Occipital lobe (tissue), 2 donors: ENCODE results near the gene BSX. TPM values are rescaled to one million over a fixed set of nuclear protein-coding genes. Genes with fewer than 3 reads are reported as not detected.

ENCODE experiments used
- DNase-seq: peaks from one replicate; lab custom pipeline; 2025; lab: John Stamatoyannopoulos, UW
- total RNA-seq: library from RNA; depleted of rRNA; stranded (reverse); fragments of >200 nt; gene quantifications from one replicate; pipeline ENCODE4 v1.2.3, GENCODE V29; 2014

Gene BSX
- total RNA-seq, 1 donor from 2014 or later, result not detected

DNA sequence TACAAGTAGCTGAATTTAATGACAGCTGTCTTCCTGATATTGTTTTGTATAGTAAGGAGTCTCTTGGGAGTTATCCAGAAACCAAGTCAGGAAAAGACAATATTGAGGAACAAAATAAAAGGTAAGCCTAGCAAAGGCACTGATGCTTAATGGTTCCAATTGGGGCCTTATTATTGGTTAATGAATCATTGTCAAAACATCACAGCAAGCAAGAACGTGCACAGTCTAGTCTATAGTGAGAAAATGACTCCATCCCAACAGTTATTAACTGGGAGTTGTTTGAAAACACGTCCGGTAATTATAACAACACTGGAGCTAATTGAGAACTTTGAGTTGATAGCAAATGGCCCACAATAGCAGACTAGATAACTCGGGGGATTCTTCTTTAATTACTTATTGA lies 17.7 kb downstream of the BSX start:
- DNase-seq, result no peak

DNA sequence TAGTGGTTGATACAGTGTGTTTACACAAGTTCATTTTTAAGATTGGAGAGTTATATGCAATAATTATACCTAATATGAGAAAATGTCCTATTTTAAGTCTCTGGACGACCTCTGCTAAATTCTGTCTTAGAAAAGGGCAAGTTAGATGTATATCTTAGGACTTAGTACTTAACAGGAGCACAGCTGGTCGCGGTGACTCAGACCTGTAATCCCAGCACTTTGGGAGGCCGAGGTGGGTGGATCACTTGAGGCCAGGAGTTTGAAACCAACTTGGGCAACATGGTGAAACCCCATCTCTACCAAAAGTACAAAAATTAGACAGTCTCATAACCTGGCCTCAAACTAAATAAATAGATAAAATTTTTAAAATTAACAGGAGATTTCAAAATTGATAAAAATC lies 27.2 kb downstream of the BSX start:
- DNase-seq, result no peak

DNA sequence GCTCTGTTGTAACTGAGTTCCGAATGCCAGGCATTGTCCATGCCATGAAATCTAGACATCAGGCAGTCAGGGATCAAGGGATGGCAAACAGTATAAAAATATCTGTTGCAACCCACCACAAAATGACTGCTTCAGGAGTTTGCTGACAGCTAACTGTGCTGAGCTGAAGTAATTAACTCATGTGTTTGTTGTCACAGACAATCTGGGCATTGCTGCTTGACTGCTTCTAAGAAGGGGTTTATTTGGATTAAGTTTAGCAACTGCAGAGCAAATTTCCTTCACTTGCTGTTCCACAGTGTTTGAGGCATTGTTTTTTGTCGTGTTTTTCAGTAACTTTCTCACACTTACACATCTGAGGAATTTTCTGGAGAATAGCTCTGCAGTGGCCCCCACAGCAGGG lies 30.4 kb downstream of the BSX start:
- no peak for DNase-seq

DNA sequence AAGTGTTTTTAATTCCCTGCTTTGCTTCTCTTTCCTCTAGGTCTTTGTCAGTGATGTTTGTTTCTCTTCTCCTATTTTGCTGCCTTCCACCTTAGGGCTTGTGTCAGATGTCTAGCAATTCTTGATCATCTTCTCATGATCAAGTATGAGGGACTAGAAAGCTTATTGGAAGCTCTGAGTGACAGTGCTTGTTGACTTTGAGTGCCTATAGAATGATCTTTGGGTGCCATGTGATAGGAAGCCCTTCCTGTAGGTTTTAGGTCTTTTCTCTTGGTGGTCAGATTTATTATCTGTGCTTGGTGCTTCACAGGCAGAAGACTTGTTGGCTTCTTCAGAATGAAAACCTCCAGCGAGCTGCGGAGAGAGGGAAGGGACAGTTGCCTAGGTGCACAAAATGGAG lies 43.1 kb downstream of the BSX start:
- DNase-seq, result no peak

DNA sequence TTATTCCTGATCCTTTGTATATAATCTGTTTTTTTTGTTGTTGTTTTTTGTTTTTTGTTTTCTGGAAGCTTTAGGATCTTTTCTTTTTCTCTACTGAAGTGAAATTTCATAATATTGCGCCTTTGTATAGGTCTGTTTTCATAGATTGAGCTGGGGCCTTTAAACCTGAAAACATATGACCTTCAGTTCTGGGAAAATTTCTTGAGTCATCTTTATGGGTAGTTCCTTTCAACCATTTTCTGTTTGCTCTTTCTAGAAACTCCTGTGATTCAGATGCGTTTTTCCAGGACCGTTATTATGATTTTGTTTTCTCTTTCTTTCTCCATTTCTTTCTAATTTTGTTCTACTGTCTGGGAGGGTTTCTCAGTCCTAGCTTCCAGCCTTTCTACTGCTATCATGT lies 43.7 kb downstream of the BSX start:
- no peak for DNase-seq

DNA sequence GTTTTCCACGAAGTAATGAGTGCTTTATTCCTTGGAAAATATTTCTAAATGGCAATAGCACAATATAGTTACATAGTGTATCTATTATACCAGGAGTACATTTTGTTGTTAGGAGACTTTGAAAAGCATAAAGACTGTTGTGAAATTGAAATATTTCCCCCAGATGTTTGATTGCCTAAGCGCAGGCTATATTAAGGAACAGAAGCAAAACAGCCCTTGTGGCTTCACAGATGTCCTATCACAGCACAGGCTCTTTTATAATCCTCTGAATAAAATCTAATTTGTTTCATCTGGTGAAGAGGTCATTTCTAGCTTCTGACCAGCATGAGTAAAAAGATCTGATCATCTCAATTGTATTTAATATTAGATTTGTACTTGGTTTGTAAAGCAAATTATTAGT lies 48.2 kb downstream of the BSX start:
- no peak for DNase-seq

DNA sequence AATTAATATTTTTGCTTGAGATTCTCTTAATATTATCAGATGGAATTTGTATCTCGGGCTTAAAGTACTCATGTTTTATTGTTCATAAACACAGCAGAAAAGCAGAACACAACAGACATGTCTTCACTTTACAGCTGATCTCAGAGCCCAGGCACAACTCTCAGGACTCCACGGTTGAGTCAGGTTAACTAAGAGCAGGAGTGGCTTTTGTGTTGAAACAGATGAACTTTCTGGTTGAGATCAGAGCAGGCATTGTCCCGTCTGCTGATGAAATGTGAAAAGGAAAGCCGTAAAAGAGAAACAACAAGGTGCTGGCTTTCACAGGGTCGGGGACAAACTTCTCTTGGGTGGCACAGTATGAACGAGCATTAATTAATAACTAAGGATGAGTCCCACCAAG lies 50.1 kb downstream of the BSX start:
- DNase-seq, result no peak

Other genes with a start within 250 kb of the BSX start
- 0.47 TPM for gene CRTAM, start 143.3 kb downstream of the BSX start, total RNA-seq
- gene JHY, start 99.1 kb downstream of the BSX start, total RNA-seq, result 6.2 TPM
- 3,421 TPM for gene HSPA8, start 80.3 kb upstream of the BSX start, total RNA-seq
- 42.0 TPM for gene CLMP, start 213.4 kb upstream of the BSX start, total RNA-seq